ENCODE results near the gene GAS2L2.

Gene GAS2L2

DNA sequence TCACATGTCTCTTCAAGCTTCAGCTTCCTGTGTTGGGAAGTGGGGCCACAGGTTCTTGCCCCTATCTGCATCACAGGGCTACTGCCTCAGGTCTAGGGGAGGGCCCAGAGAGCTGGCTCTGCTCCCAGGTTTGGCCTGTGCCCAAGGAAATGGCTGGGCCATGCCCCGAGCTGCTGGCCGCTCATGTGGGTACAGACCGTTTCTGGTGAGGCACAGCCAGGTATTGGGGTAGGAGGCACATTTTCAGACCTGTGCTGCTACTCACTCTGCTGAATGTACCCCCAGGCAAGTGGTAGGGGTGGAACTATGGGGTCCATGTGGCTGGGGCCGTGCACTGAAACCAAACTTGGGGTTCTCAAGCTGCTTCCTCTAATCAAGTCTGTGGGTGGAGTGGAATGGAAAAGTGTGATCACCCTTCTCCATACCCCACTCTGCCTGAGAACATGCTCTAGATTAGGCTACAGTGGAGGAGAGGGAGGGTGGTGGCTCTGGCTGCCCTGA lies 4.6 kb downstream of the GAS2L2 start:
- in situ Hi-C loops (cut with MboI; ENCODE audit: low sequenced_read_pairs): no loop called here

DNA sequence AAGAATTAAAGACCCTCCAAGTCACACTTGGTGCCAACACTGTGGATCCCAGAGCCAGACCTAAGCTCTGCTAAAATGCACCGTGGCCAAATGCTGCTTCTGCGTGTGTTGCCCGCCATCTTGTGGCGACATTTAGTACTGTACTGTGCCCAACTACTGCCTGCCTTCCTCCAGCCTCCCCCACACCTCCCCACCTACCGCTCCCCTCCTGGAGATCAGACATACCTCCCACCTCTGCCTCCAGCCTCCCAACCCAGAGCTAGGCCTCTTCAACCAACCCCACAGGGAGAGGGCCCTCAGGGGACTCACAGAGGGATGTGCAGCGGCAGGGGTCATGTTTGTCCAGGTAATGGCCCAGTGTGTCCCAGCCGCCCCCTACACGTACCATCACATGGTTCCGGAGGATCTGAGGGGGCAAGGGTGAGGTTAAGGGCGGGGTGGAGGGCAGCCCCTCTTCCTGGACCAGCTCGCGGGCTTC lies 5.5 kb downstream of the GAS2L2 start:
- in situ Hi-C loops (cut with MboI; ENCODE audit: low sequenced_read_pairs): no loop called here

DNA sequence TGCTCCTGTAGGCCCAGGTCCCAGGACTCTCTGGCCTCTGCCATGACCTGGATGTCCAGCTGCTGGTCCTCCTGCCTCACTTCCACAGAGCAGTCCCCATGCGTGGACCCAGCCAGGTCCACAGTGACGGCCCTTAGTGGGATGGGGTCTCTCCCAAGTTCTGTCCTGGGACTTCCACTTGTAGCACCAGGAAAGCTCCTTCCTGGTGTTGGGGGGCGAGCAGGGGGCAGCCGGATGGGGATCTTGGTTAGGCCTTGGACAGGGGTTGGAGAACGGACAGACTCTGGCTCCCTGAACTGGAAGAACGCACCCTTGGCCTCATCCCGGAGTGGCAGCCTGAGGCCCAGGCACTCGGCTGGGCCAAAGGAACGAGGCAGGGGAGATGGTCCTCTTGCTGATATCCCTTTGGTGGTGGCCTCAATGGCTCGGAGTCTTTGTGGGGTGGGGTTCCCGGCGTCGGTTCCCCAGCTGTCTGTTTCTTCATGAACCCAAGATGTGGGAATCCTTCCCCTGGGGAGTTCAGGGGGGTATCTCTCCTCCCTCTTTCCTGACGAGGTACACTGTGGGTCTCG lies 7.2 kb downstream of the GAS2L2 start:
- in situ Hi-C loops (cut with MboI; ENCODE audit: low sequenced_read_pairs): no loop called here

DNA sequence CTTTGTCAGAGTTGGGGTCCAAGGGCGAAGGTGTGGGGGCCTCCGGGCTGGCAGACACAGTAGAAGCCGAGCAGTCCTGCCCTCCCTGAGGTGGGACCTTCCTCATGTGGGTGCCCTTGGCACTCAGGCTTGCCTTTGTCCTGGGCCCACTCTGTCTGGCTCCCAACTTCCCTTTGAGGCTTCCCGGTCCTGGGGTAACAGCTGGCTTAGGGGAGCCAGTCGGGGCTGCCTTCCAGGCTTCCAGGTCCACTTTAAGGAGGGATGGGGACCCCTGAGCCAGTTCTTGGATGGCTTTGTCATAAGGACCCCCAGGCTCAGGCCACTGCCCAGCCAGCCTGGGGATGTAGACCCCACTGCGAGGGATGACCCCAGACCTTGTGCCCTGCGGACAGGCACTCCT lies 7.8 kb downstream of the GAS2L2 start:
- in situ Hi-C loops (cut with MboI; ENCODE audit: low sequenced_read_pairs): no loop called here

DNA sequence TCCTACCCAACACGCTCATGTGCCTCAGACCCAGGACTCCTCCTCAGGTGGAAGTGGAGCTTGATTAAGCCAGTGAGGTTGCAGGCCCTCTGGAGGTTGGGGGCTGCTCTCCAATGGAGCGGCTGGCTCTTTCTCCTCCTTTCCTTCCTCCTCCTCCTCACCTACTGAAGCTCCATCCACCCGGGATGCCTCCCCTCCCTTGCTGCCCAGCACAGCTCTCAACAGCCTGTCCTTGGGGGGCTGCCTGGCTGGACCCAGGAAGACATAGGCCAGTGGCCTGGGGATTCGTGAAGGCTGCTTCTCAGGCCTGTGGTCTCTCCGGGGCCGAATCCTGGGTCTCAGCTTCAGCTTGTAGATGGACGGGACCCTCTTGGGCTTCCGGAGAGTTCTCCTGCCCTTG lies 8.2 kb downstream of the GAS2L2 start:
- in situ Hi-C loops (cut with MboI; ENCODE audit: low sequenced_read_pairs): no loop called here

DNA sequence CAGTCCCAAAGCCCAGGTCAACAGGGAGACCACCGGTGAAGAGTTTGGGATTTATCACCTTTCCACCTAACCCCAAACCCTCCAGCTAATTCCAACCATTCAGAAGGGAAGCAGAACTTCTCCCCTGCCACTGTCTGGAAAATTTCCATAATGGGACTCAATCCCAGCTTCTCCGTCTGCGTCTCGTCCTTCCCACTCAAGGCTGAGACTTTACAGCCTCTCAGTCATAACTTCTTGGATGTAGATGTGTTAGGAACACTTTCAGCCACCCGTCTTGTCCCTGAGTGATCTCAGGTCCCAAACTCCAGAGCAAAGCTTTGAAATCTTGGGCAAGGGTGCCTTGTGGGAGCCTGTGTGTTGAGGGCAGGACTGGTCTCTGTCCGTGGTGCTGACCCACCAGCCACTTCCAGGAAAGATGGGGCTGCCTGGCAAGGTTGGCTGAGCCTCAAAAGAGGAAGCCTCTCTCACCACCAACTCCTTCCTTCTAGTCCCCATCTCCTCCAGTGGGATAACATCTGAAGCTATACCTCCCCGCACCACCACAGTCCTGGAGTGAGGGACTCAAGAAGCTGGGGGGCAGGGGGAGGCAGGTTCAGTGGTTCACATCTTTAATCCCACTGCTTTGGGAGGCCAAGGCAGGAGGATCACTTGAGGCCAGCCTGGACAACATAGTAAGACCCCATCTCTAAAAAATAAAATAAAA lies 9.3 kb downstream of the GAS2L2 start:
- in situ Hi-C loops (cut with MboI; ENCODE audit: low sequenced_read_pairs): no loop called here

DNA sequence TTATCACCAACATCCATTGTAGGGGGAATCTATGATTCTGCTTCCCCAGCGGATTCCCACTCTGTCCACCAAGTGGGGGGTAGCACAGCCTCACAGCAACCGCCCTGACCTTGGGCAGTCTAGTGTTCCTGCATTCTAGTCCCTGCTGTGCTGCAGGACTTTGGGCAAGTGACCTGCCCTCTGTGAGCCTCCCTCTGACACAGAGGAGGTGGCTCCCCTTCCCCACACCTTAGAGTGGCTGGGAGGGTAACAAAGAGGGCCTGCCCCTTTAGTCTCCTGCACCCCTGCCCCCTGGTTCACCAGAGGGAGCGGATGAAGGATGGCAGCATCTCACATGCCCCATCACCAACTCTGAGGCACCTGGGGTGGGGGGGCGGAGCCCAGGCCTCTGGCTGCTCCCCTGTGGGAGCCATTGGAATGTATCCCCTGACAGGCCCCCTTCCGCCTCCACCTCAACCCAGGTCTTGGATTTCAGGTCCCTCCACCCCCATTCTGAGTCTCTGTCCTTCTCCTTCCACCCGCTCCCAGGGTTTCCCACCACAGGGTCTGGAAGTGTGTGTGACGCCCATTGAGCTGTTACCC lies 10.1 kb downstream of the GAS2L2 start:
- in situ Hi-C loops (cut with MboI; ENCODE audit: low sequenced_read_pairs): no loop called here

DNA sequence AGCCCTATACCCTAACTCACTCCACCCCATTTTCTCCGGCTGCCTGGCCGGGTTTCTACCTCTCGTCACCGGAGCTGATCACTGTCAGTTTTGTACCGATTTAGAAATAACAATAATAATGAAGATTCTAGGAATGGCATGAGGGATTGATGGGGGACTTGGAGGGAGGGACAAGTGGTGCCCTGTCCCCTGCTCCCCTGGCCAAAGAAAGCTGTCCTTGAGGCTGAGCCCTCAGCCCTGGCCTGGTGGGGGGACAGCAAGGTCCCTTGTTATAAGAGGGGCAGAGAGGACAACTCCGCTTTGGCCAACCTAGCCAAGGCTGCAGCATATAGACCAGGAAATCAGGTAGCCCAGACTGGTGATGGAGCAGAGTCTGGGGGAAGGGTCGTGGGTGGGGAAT lies 10.5 kb downstream of the GAS2L2 start:
- in situ Hi-C loops (cut with MboI; ENCODE audit: low sequenced_read_pairs): no loop called here

DNA sequence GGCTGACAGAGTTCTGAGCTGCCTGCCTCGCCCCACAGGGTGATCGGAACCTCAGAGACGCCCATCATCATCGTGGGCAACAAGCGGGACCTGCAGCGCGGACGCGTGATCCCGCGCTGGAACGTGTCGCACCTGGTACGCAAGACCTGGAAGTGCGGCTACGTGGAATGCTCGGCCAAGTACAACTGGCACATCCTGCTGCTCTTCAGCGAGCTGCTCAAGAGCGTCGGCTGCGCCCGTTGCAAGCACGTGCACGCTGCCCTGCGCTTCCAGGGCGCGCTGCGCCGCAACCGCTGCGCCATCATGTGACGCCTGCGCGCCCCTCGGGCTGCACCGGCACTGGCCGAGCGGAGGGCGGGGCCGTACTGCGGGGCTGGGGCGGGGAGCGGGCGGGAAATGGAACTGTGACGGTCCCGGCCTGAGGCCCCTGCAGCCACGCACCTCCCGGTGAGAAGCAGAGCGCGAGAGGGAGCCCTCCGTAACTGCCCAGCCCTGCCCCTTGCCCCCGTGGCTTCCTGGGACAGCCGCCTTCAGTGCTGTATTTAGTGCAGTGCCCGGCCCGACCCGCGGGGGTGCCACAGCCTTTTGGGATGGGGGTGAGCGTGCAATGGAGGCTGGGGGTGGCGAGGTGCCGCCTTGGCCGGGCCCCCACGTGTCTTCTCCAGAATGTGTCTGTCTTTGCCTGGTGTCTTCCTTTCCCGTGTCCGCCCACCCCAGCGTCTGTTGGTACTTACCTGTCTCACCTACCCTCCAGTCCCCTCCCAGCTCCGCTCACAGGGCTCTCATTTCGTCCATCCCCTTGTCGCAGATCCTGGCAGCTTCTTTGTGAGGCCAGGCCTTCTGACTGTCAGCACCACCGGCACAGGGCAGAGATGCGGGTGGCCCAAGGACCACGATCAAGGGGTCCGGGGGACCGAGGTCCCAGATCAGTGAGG lies 11.8 kb downstream of the GAS2L2 start:
- in situ Hi-C loops (cut with MboI; ENCODE audit: low sequenced_read_pairs): no loop called here

DNA sequence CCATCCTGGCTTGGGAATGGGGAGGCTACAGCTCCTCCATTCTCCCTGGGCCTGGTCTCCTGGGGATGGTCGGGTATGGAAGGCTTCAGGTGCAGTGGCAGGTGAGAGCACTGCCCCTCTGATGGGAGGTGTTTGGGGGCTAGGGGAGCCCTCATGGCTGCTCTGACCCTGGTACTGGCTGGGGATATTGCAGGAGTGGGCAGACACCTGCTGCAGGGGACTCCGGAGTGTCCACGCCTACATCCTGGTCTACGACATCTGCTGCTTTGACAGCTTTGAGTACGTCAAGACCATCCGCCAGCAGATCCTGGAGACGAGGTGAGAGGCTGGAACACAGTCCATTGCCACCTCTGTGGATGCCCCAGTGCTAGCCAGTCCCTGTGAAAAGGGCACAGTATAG lies 12.8 kb downstream of the GAS2L2 start:
- in situ Hi-C loops (cut with MboI; ENCODE audit: low sequenced_read_pairs): no loop called here

DNA sequence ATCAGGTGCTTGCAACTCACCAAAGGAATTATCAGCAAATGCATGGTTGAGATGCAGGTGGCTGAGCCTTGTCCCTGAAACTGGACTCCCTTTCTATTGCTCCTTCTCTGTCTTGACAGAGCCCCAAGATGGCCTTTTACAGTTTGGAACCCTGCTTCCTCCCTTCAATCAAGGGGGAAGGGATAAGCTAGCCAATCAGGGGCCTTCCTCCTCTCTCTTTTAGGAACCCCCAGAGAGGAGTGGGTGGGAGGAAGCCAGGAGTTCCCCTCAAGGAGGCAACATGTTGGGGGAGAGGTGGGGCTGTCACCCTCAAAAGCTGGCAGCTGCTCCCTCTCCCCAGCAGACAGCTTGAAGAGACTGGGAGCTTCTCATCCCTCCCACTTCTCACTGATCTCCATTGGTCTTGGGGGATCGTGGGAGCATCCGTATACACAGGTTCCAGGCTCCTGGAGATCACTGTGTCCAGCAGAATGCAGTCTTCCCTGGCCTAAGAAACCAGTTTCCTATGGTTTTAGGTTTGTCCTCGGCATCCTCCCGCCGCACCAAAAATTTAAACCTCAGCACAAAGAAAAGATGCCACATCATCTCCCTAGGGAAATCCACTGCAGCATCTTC lies 14.4 kb downstream of the GAS2L2 start:
- in situ Hi-C loops (cut with MboI; ENCODE audit: low sequenced_read_pairs): no loop called here

DNA sequence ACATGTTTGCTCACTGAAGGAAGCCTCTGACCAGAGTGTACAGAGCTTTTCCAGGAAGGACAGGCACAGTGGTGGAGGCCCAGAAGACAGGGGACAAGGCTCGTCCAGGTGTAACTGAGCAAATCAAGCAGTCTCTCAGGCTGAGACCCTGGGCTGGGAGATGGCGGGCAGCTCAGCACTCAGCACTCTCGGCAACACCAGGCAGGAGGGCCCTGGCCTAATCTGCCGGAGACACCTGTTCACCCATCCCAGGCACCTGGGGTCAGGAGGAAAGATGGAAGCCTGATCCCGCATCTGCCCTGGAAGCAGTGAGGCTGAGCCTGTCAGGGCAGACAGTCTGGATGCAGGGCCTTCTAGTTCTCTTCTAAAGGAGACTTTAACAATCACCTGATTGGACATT lies 16.8 kb downstream of the GAS2L2 start:
- in situ Hi-C loops (cut with MboI; ENCODE audit: low sequenced_read_pairs): no loop called here

DNA sequence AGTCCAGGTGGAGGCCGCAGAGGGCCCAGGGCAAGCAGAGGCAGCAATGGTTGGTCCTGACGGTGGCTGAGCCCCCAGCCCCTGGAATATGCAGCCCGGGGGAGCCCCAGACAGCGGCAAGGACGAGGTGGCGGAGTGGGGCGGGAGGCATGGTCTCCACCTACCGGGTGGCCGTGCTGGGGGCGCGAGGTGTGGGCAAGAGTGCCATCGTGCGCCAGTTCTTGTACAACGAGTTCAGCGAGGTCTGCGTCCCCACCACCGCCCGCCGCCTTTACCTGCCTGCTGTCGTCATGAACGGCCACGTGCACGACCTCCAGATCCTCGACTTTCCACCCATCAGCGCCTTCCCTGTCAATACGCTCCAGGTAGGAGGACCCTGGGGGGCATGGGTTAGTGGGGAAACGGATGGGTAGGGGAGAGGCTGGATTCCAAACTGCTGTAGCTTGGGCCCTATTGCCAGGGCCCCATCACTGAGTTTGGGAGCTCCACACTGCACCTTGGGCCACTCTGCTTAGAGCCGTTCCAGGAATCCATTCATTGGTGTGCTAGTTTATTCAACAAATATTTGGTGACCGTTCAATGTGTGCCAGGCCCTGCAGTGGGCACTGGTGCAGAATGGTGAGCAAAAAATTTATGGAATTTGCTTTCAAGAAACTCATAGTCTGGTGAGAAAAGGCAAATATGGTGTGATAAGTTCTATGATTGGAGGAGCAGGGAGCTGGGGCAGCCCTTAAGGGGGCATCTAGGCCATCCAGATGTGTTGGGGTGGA lies 17.8 kb downstream of the GAS2L2 start:
- in situ Hi-C loops (cut with MboI; ENCODE audit: low sequenced_read_pairs): no loop called here

DNA sequence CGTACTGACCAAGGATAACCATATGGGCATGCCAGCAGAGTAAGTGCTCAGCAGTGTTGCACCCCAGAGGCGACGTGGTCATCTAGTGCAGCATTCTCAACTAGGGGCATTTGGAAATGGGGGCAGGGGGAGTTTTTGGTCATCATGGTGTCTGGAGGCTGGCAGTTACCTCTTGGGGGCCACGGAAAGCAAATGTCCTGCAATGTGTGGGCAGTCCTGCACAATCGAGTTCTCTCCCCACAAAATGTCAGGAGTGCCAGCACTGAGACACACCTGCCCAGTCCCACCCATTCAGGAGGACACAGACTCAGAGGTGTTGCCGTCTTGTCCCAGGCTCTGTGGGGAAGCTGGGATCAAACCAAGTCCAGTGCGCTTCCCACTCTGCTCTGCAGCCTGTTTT lies 18.6 kb downstream of the GAS2L2 start:
- in situ Hi-C loops (cut with MboI; ENCODE audit: low sequenced_read_pairs): no loop called here

DNA sequence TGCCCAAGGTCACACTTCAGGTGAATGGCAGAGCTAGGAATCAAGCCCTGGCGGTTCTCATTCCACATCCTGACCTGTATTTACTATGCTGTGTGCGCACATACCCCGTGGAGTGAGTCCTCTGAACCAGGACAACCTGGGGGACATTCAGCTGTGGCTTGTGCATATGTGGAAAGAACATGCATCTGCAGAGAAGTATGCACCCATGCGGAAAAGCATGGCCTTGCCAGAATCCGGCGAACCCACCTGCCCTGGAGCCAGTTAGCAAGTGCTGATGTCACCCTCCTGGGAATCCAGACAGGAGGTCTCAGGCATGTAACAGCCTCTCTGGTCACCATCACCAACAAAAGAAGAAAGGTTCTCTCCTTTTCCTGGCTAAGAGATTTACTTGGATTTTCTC lies 19.7 kb downstream of the GAS2L2 start:
- in situ Hi-C loops (cut with MboI; ENCODE audit: low sequenced_read_pairs): no loop called here

DNA sequence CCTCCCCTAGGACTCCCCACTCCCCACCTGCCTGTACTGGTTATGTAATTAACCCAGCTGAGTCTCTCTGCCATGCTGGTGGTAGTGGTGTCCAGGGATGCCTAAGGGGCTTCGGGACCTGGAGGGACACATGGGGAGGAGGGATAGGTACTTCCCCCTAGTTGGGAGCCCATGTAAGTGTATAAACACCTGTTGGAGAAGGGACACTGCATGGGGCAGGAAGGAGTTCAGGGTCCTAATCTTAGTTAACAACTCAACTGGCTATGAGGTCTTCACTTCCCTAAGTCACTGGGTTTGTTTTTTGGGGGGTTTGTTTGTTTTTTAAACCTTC lies 20.3 kb downstream of the GAS2L2 start:
- in situ Hi-C loops (cut with MboI; ENCODE audit: low sequenced_read_pairs): no loop called here

DNA sequence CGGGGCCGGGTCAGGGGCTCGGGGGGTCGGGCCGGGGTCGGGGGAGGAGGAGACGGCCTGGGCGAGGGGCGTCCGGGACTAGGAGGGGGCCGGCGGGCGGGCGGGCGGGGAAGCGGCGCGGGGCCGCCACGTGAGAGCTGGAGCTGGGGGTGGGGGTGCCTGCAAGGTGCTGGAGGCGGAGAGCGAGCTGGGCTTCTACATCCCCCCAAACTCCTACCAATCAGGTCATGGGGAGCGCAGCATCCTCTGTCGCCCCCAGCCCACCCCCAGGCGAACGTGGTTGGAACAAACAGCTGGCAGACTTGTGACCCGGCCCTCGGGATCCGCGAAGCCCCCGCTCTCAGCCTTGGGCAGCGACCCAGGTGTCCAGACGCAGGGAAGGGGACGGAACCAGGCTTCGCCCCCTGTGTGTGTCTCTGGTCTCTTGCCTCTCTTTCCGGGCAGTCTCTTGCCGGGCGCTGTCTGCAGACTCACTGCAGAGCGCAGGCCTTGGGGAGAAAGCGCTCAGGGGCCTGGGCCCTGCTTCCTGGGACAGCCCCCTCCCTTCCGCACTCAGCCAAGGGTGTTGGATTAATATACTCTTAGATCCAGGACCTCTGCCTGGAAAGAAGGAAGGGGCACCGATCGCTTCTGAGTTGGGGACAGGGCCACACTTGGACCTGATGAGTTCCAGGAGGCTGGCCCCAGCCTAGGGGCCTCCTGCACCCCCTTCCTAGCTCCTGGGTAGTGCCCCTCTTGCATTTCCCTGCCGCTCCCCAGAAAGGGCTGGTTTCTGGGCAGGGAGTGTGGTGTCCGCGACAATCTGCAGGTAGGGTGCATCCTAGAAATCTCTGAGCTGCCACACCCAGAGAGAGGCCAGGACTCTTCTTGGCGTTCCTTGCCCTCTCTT lies 20.9 kb downstream of the GAS2L2 start:
- in situ Hi-C loops (cut with MboI; ENCODE audit: low sequenced_read_pairs): no loop called here

DNA sequence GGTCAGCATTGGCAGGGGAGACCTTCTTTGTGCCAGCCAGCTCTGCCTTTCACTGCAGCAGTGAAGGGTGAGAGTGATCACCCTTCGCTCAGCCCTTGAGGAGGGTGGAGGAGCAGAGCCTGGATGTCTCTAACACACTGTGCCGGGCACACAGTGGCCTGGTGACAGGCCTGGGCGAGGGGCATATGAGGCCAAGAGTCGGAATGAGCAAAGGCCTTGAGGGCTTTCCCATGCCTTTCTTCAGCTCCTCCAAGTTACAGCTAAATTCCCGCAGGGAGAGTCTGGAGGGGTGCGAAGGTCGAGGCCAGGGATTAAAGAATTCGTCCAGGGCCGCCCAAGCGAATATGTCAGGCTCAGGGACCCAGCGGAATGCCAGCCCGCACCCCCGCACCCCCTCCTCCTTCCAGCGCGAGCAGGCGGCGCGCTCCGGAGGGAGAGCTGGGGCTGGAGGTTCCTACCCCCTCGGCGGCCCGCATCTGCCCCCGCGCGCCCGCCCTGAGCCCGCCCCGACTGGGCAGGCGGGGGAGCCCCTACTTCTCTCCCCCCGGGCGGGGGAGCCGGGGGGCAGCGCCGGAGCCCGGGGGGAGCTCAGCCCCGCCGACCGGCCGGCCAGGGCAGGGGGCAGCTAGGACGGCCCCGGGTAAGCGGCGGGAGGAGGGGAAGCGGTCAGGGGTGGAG lies 21.7 kb downstream of the GAS2L2 start, which contains the start of gene RASL10B:
RASL10B (plus strand) TSS at position 401 of the 678 bp plus-strand sequence. CDS start 3,546 bp downstream, outside the sequence.
- in situ Hi-C loops (cut with MboI; ENCODE audit: low sequenced_read_pairs): no loop called here
